HUES6 (cell line): Measurements from ENCODE around the gene EFEMP1.
"Not testable (repeated sequence)": the region's sequence is repeated elsewhere in the genome, so short reads cannot be mapped to it uniquely, and the experiment has no call there.

Experiments used
- H3K27ac ChIP-seq: 2 replicates; pipeline ENCODE4 v1.7.0; 2013; ENCODE audit warnings: low read depth, mild to moderate bottlenecking, low read length, inconsistent platforms
- H3K27me3 ChIP-seq: 2 replicates; pipeline ENCODE4 v1.6.1; 2013; ENCODE audit warnings: low read length; ENCODE audit not compliant: control insufficient read depth, insufficient read depth
- H3K36me3 ChIP-seq: 2 replicates; pipeline ENCODE4 v1.6.1; 2013; ENCODE audit warnings: low read length; ENCODE audit not compliant: control insufficient read depth, insufficient read depth
- H3K4me1 ChIP-seq: 2 replicates; pipeline ENCODE4 v1.6.1; 2013; ENCODE audit warnings: low read length; ENCODE audit not compliant: control insufficient read depth, insufficient read depth
- H3K4me3 ChIP-seq: 2 replicates; pipeline ENCODE4 v1.5.1; 2013; ENCODE audit warnings: low read depth, low read length
- H3K9ac ChIP-seq: one replicate; pipeline ENCODE4 v1.6.1; 2013; ENCODE audit warnings: mild to moderate bottlenecking, low read length
- H3K9me3 ChIP-seq: 2 replicates; pipeline ENCODE4 v1.6.1; 2013; ENCODE audit warnings: low read depth, low read length; ENCODE audit not compliant: control insufficient read depth, insufficient read depth

EFEMP1 gene

GRCh38 chr2:55827428-55827827 is 96.2 kb downstream of the EFEMP1 start:
- H3K27ac ChIP-seq, H3K9me3 ChIP-seq, H3K27me3 ChIP-seq, H3K4me3 ChIP-seq, H3K9ac ChIP-seq, H3K36me3 ChIP-seq, H3K4me1 ChIP-seq: not testable (repeated sequence)

- no peak overlapping the region for H3K27ac ChIP-seq
- H3K9me3 ChIP-seq = no peaks in the 10 kb centered on the region
- no peaks in the 10 kb centered on the region for H3K27me3 ChIP-seq
- H3K9ac ChIP-seq = no peak overlapping the region
- no peak overlapping the region for H3K4me3 ChIP-seq
- H3K4me1 ChIP-seq = no peaks in the 10 kb centered on the region
- no peaks in the 10 kb centered on the region for H3K36me3 ChIP-seq
Observed at GRCh38 chr2:55826246-55826645, 97.3 kb downstream of the EFEMP1 start.

GRCh38 chr2:55824551-55825096 is 99.0 kb downstream of the EFEMP1 start:
- H3K9ac ChIP-seq = no peak overlapping the region
- no peak overlapping the region for H3K4me3 ChIP-seq
- no peaks in the 10 kb centered on the region for H3K27me3 ChIP-seq
- no peaks in the 10 kb centered on the region for H3K36me3 ChIP-seq
- H3K27ac ChIP-seq = no peak overlapping the region
- no peaks in the 10 kb centered on the region for H3K9me3 ChIP-seq
- no peaks in the 10 kb centered on the region for H3K4me1 ChIP-seq
